Measurements from ENCODE around the gene TRAPPC2B.

Gene TRAPPC2B

GRCh38 chr19:57406516-57407123 is 43.3 kb downstream of the TRAPPC2B start (continued):
- TF ChIP-seq, protein P1, sequence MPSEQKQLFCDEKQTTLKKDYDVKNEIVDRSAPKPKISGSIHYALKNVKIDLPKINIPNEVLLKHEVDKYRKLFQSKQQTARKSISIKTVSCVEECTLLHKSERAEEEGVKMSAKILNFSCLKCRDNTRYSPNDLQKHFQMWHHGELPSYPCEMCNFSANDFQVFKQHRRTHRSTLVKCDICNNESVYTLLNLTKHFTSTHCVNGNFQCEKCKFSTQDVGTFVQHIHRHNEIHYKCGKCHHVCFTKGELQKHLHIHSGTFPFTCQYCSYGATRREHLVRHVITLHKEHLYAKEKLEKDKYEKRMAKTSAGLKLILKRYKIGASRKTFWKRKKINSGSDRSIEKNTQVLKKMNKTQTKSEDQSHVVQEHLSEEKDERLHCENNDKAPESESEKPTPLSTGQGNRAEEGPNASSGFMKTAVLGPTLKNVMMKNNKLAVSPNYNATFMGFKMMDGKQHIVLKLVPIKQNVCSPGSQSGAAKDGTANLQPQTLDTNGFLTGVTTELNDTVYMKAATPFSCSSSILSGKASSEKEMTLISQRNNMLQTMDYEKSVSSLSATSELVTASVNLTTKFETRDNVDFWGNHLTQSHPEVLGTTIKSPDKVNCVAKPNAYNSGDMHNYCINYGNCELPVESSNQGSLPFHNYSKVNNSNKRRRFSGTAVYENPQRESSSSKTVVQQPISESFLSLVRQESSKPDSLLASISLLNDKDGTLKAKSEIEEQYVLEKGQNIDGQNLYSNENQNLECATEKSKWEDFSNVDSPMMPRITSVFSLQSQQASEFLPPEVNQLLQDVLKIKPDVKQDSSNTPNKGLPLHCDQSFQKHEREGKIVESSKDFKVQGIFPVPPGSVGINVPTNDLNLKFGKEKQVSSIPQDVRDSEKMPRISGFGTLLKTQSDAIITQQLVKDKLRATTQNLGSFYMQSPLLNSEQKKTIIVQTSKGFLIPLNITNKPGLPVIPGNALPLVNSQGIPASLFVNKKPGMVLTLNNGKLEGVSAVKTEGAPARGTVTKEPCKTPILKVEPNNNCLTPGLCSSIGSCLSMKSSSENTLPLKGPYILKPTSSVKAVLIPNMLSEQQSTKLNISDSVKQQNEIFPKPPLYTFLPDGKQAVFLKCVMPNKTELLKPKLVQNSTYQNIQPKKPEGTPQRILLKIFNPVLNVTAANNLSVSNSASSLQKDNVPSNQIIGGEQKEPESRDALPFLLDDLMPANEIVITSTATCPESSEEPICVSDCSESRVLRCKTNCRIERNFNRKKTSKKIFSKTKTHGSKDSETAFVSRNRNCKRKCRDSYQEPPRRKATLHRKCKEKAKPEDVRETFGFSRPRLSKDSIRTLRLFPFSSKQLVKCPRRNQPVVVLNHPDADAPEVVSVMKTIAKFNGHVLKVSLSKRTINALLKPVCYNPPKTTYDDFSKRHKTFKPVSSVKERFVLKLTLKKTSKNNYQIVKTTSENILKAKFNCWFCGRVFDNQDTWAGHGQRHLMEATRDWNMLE (tag by site-specific recombination; conservative IDR thresholded peaks at IDR 0.05; ENCODE audit: low read depth), result no peak
- no peak for TF ChIP-seq ZNF433 (tag by site-specific recombination; IDR thresholded peaks at IDR 0.05; ENCODE audit: low read depth)

- Histone ChIP-seq H3K4me1 (ENCODE audit: control insufficient read depth, insufficient read depth, low read length) (peaks cover 3% of the 10 kb centered on the region; the same call in 1 of the 2 replicates), H3K36me3 (ENCODE audit: control insufficient read depth in 2 of 2, insufficient read depth in 1 of 2, low read length in 2 of 2) (peaks cover 22 to 26% of the 10 kb centered on the region in 2 experiments; a peak in 2 of 3 replicates), H3K4me3 (ENCODE audit: low read depth, low read length) (peak within 1 kb of the TSS; percentile 97), H3K27ac (ENCODE audit: extremely low read depth, low read depth, low read length) (peak within 1 kb of the TSS; percentile 25), H3K9me3 (ENCODE audit: control insufficient read depth, insufficient read depth, low read depth, low read length) (no peaks in the 10 kb centered on the region)
- ChIA-PET CTCF (no interaction called here), POLR2A (interaction anchor here (0.6 kb wide), 1 partner anchor 30 kb away, joined by 3 read pairs; no protein-coding TSS in a partner anchor)
- TF ChIP-seq GLI2 (tag by site-specific recombination; IDR thresholded peaks at IDR 0.05; ENCODE audit: borderline replicate concordance, low read depth), result no peak
- no peak for TF ChIP-seq KLF7 (tag by site-specific recombination; IDR thresholded peaks at IDR 0.05; ENCODE audit: borderline replicate concordance)
- no peak for TF ChIP-seq ZBTB8A (tag by site-specific recombination; IDR thresholded peaks at IDR 0.05)
- no peak for TF ChIP-seq TRIM28 (IDR thresholded peaks at IDR 0.05; ENCODE audit: borderline replicate concordance, low read length)
- no peak for TF ChIP-seq ZBTB21 (tag by site-specific recombination; IDR thresholded peaks at IDR 0.05)
- peak; percentile 83 for TF ChIP-seq SP2 (tag by site-specific recombination; IDR thresholded peaks at IDR 0.05)
- TF ChIP-seq ZIC2 (tag by site-specific recombination; IDR thresholded peaks at IDR 0.05), result peak; percentile 12; the same call in 1 of the 2 replicates
- no peak for TF ChIP-seq ZNF585B (tag by site-specific recombination; IDR thresholded peaks at IDR 0.05)
- TF ChIP-seq ZNF324 (tag by site-specific recombination; IDR thresholded peaks at IDR 0.05), result no peak
- TF ChIP-seq ZNF341 (tag by site-specific recombination; IDR thresholded peaks at IDR 0.05; ENCODE audit: low read depth), result 0 out of 2 replicates have a peak, but pooled peaks have one; percentile 32
- TF ChIP-seq ZNF785 (tag by site-specific recombination; IDR thresholded peaks at IDR 0.05), result no peak
- no peak for TF ChIP-seq MZF1 (tag by site-specific recombination; IDR thresholded peaks at IDR 0.05; ENCODE audit: borderline replicate concordance)
- TF ChIP-seq ZNF610 (tag by site-specific recombination; IDR thresholded peaks at IDR 0.05; ENCODE audit: borderline replicate concordance), result no peak
- TF ChIP-seq ZBTB49 (tag by site-specific recombination; IDR thresholded peaks at IDR 0.05; ENCODE audit: low read depth), result no peak
- 0 out of 2 replicates have a peak, but pooled peaks have one; percentile 16 for TF ChIP-seq ZBTB48 (tag by site-specific recombination; IDR thresholded peaks at IDR 0.05)
- peak; percentile 64; the same call in 1 of the 2 replicates for TF ChIP-seq KLF16 (tag by site-specific recombination; IDR thresholded peaks at IDR 0.05)
- no peak for TF ChIP-seq ZNF664 (tag by site-specific recombination; IDR thresholded peaks at IDR 0.05)
- no peak for TF ChIP-seq ZNF776 (tag by site-specific recombination; IDR thresholded peaks at IDR 0.05; ENCODE audit: borderline replicate concordance)
- no peak for TF ChIP-seq ZNF571 (tag by site-specific recombination; IDR thresholded peaks at IDR 0.05)
- no peak for TF ChIP-seq MYNN (tag by site-specific recombination; IDR thresholded peaks at IDR 0.05; ENCODE audit: borderline replicate concordance)
- TF ChIP-seq BCL11A (tag by site-specific recombination; IDR thresholded peaks at IDR 0.05; ENCODE audit: low read depth), result no peak
- no peak for TF ChIP-seq IKZF3 (tag by site-specific recombination; IDR thresholded peaks at IDR 0.05)
- no peak for TF ChIP-seq ZNF549 (tag by site-specific recombination; IDR thresholded peaks at IDR 0.05)
- TF ChIP-seq HOXD13 (CRISPR knock-in tag; IDR thresholded peaks at IDR 0.05; ENCODE audit: borderline replicate concordance), result no peak
- no peak for TF ChIP-seq TCF7L2 (IDR thresholded peaks at IDR 0.05; ENCODE audit: borderline replicate concordance, low read depth, low read length)
- TF ChIP-seq ZNF423 (tag by site-specific recombination; IDR thresholded peaks at IDR 0.05), result no peak
- no peak for TF ChIP-seq ZNF146 (tag by site-specific recombination; IDR thresholded peaks at IDR 0.05)
- TF ChIP-seq ZNF221 (tag by site-specific recombination; IDR thresholded peaks at IDR 0.05; ENCODE audit: borderline replicate concordance), result no peak
Observed at GRCh38 chr19:57410877-57411671, 47.7 kb downstream of the TRAPPC2B start, which contains the start of gene ZNF17. Gene ZNF17 (plus strand): TSS chr19:57411161. CDS start chr19:57413616, 2,455 bp downstream.
